KOPT-K1 (cell line): Measurements from ENCODE around the gene STX16.

Experiments
- H3K27ac ChIP-seq: fragments of 200-600 bp; sonication (generic); 2 replicates; pipeline ENCODE4 v1.5.1; 2016; ENCODE audit warnings: antibody characterized with exemption, mild to moderate bottlenecking, low read depth, low read length; ENCODE audit not compliant: poor library complexity, severe bottlenecking
- H3K36me3 ChIP-seq: fragments of 200-600 bp; sonication (generic); 2 replicates; pipeline ENCODE4 v1.5.1; 2017; ENCODE audit warnings: antibody characterized with exemption, mild to moderate bottlenecking, low read length, moderate library complexity; ENCODE audit not compliant: insufficient read depth
- H3K9me3 ChIP-seq: fragments of 200-600 bp; sonication (generic); 2 replicates; pipeline ENCODE4 v1.5.1; 2017; ENCODE audit warnings: antibody characterized with exemption, low read length, mild to moderate bottlenecking; ENCODE audit not compliant: insufficient read depth, poor library complexity, severe bottlenecking

The STX16 gene

GRCh38 chr20:58625585-58625984 is 25.5 kb upstream of the STX16 start:
- H3K27ac ChIP-seq = no peak overlapping the region
- no peaks in the 10 kb centered on the region for H3K36me3 ChIP-seq
- H3K9me3 ChIP-seq = no peaks in the 10 kb centered on the region

- no peaks in the 10 kb centered on the region for H3K9me3 ChIP-seq
- H3K27ac ChIP-seq = no peak overlapping the region
- no peaks in the 10 kb centered on the region for H3K36me3 ChIP-seq
These were observed 25.0 kb upstream of the STX16 start for GRCh38 chr20:58626051-58626450.

GRCh38 chr20:58627212-58628072 is 23.6 kb upstream of the STX16 start:
- no peaks in the 10 kb centered on the region for H3K36me3 ChIP-seq
- H3K9me3 ChIP-seq = no peaks in the 10 kb centered on the region
- H3K27ac ChIP-seq = no peak overlapping the region

GRCh38 chr20:58628491-58629214 is 22.4 kb upstream of the STX16 start:
- H3K36me3 ChIP-seq = no peaks in the 10 kb centered on the region
- no peak overlapping the region for H3K27ac ChIP-seq

GRCh38 chr20:58629215-58629580 is 21.9 kb upstream of the STX16 start:
- Histone ChIP-seq H3K9me3 (no peaks in the 10 kb centered on the region), H3K36me3 (no peaks in the 10 kb centered on the region), H3K27ac (no peak overlapping the region)

More at GRCh38 chr20:58628491-58629214, 22.4 kb upstream of the STX16 start:
- H3K9me3 ChIP-seq = no peaks in the 10 kb centered on the region

GRCh38 chr20:58630063-58630462 is 21.0 kb upstream of the STX16 start:
- Histone ChIP-seq H3K9me3 (no peaks in the 10 kb centered on the region), H3K36me3 (no peaks in the 10 kb centered on the region), H3K27ac (no peak overlapping the region)

GRCh38 chr20:58633161-58634053 is 17.7 kb upstream of the STX16 start:
- Histone ChIP-seq H3K36me3 (no peaks in the 10 kb centered on the region), H3K9me3 (no peaks in the 10 kb centered on the region), H3K27ac (no peak overlapping the region)

- Histone ChIP-seq H3K36me3 (no peaks in the 10 kb centered on the region), H3K9me3 (no peaks in the 10 kb centered on the region), H3K27ac (no peak overlapping the region)
These were observed 17.0 kb upstream of the STX16 start for GRCh38 chr20:58634059-58634458.

- H3K9me3 ChIP-seq = no peaks in the 10 kb centered on the region
- no peak overlapping the region for H3K27ac ChIP-seq
- H3K36me3 ChIP-seq = no peaks in the 10 kb centered on the region
These were observed 16.4 kb upstream of the STX16 start for GRCh38 chr20:58634521-58635278.

- Histone ChIP-seq H3K36me3 (no peaks in the 10 kb centered on the region), H3K9me3 (no peaks in the 10 kb centered on the region), H3K27ac (no peak overlapping the region)
These were observed 15.8 kb upstream of the STX16 start for GRCh38 chr20:58635279-58635665.

- no peak overlapping the region for H3K27ac ChIP-seq
- H3K36me3 ChIP-seq = no peaks in the 10 kb centered on the region
- no peaks in the 10 kb centered on the region for H3K9me3 ChIP-seq
These were observed 14.6 kb upstream of the STX16 start for GRCh38 chr20:58636396-58636982.

- Histone ChIP-seq H3K9me3 (no peaks in the 10 kb centered on the region), H3K36me3 (no peaks in the 10 kb centered on the region), H3K27ac (no peak overlapping the region)
These were observed 14.1 kb upstream of the STX16 start for GRCh38 chr20:58636983-58637421.

GRCh38 chr20:58637466-58638213 is 13.4 kb upstream of the STX16 start:
- no peaks in the 10 kb centered on the region for H3K9me3 ChIP-seq
- H3K36me3 ChIP-seq = no peaks in the 10 kb centered on the region
- no peak overlapping the region for H3K27ac ChIP-seq
